HG02678 (cell line): ENCODE measurements around the gene CYP3A7.
"Not testable (repeated sequence)": the region's sequence is repeated elsewhere in the genome, so short reads cannot be mapped to it uniquely, and the experiment has no call there.

Source experiments
- ATAC-seq: cut with Tn5 transposase; IDR thresholded peaks from one replicate; pipeline ENCODE4 v1.9.1; 2021; ENCODE audit warnings: mild to moderate bottlenecking, moderate library complexity; ENCODE audit not compliant: unreplicated experiment

Gene CYP3A7

DNA sequence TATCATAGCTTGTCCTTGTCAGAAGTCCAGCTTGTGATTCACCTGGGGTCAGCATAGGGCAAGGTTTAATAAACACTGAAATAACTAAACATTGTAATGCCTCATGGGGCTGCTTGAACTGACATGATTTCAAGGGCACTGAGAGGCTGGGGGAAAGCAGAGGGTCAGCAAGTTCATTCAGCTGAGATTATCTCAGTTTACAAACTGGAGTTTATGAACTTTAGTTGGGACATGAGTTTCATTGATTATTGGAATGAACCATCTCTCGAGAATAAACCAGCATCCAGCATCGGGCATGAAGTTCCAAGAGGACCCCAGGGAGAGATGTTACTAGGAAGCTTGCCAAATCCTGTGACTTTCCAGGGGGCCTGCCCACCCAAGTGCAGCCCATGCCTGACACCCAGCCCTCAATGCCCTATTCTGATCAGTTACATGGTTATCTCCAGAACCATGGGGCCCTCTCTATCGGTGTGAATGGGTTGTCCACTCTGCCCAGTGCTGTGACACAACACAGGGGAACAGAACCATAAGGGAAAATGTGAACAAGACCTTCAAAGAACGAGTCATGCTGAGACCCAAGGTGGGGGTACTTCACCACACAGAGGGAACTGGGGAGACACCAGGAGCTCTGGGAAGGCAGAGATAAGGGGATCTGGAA is 7.9 kb upstream of the CYP3A7 start:
- ATAC-seq = no peak

- ATAC-seq = no peak
Measured at GRCh38 chr7:99741441-99741795, 6.4 kb upstream of the CYP3A7 start.

DNA sequence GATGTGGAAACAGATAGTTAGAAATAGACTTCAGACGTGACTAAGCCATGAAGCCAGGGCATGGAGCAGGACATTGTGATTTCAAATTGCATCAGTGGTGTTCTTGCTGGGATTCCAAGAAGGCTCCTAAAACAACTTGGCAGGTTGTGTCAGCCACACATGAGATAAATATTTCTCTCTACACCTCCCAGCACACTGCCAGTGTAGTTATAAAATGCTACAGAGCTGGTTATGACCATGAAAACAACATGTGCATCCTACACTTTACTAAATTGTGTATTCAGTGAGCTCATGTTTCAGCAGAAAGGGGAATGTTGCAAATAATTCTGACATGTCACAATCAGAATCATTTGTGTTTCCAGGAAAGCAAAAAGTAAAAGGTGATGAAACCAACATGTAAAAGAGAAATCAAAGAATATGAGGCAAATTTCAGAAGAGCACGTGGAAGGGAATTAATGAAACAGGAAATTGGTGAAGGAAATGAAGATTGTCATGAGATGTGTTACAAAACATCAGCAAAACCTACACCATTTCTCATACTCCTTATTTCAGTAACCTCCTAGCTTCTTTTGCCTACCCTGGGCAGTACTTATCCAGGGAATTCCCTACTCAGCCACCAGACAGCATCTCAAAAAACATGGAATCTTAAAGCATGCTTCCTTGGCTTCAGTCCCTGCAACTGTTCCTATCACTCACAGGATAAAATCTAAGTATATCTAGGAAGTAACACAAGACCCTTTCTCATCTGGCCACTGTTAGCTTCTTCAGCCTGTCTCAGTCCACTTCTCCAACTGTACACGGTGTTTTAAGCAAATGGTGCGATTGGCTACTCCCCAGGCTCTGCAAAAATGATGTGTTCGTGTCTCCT is 5.8 kb upstream of the CYP3A7 start:
- ATAC-seq = no peak

GRCh38 chr7:99739699-99740572 is 4.9 kb upstream of the CYP3A7 start:
- no peak for ATAC-seq

DNA sequence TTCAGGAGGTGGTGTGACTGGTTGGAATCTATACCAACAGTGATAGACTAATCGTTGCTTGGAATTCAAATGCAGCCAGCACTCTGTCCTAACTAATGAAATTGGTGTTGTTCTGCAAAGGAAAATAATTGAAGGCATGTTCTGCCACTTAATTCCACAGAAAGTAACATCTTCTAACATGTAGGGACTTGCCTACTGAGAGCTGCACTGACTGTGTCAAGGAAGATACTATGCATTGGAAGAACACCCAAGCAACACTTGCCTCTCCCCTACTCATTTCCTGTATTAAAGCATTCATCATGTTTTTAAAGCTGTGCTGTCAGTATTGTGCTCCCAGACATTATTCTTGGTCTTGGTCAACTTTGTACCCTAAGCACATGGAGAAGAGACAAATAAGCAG is 2.7 kb upstream of the CYP3A7 start:
- no peak for ATAC-seq

DNA sequence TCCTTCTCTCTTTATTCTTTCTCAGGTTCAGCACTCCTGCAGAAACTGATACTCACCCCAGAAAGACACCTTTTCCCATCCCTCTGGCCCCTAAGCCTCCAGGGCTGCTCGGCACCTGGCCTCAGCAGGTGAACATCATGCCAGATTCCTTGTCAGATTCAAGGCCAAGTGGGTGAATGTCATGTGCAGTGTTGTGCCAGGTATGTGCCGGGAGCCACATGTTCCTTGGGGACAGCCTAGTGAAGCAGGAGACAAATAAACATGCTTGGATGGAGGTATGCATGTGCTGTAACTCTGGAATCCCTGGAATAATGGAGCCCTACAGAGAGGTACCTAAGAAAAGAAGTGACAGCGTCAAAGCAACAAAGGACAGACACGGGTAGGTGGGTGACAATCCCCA is 1.7 kb upstream of the CYP3A7 start:
- ATAC-seq = not testable (repeated sequence)

DNA sequence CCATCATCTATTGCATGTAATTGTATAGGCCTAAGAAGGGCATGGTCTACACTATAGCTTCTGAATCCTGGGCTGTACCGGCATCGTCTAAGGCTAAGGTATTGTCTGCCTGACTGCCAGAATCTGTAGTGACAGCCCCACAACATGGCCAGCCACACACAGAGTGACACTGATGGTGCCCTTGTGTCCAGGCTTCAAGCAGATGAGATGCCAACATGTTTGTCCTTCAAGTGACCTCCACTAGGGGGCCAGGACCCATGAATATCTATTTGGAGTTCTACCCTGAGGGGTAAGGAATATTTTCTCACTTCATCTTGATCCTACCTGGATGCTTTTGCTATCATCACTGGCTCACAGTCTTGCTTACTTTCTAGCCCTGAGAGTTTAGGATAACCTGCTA is 1.5 kb downstream of the CYP3A7 start:
- ATAC-seq = no peak

GRCh38 chr7:99733003-99733402 is 2.0 kb downstream of the CYP3A7 start:
- no peak for ATAC-seq

- ATAC-seq = no peak
Measured at GRCh38 chr7:99731638-99732374, 3.2 kb downstream of the CYP3A7 start.

GRCh38 chr7:99730992-99731391 is 4.0 kb downstream of the CYP3A7 start:
- ATAC-seq = no peak

GRCh38 chr7:99730238-99730810 is 4.7 kb downstream of the CYP3A7 start:
- ATAC-seq = no peak

- ATAC-seq = no peak
Measured at GRCh38 chr7:99729486-99730237, 5.3 kb downstream of the CYP3A7 start.

GRCh38 chr7:99728615-99729014 is 6.4 kb downstream of the CYP3A7 start:
- no peak for ATAC-seq

GRCh38 chr7:99723201-99723600 is 11.8 kb downstream of the CYP3A7 start:
- ATAC-seq = not testable (repeated sequence)

- no peak for ATAC-seq
Measured at GRCh38 chr7:99720800-99721595, 14.0 kb downstream of the CYP3A7 start.

DNA sequence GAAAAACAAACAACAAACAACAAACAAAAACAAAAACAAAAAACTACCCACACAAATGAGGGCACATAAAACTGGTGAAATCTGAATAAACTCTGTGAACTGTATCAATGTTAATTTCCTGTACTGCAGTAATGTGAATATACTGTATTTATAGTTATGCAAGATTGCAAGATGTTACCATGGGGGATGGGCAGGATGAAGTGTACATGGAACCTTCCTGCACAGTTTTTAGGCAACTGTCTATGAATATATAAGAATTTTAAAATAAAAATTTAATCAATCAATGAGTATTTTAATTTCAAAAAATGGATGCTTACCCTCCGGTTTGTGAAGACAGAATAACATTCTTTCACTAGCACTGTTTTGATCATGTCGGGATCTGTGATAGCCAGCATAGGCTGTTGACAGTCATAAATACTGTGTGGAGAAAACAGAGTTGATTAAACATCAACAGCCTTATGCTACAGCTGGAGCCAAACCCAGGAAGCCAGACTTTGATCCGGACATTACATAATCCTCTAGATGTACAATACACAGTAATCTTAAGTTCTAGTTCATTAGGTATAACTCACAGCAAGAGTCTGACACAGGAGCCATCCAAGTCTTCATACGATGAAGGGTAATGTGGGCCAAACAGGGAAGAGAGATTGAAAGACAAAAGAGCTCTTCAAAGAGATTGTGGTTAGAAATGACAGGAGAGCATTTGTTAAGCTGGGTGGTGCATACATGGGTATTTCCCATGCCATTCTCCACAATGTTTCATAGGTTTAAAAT is 14.8 kb downstream of the CYP3A7 start:
- no peak for ATAC-seq

GRCh38 chr7:99713995-99714570 is 20.9 kb downstream of the CYP3A7 start:
- no peak for ATAC-seq
